ENCODE data around the gene BLACAT1.

GRCh38 chr1:205429762-205430695 is 25.8 kb downstream of the BLACAT1 start:
- TF ChIP-seq CTCF (IDR thresholded peaks at IDR 0.05; ENCODE audit: insufficient read depth, low read length) (no peak), GABPA (IDR thresholded peaks at IDR 0.05; ENCODE audit: low read depth) (no peak), POLR2AphosphoS5 (IDR thresholded peaks at IDR 0.05; ENCODE audit: low read depth) (no peak)
- TF ChIP-seq, protein P1, sequence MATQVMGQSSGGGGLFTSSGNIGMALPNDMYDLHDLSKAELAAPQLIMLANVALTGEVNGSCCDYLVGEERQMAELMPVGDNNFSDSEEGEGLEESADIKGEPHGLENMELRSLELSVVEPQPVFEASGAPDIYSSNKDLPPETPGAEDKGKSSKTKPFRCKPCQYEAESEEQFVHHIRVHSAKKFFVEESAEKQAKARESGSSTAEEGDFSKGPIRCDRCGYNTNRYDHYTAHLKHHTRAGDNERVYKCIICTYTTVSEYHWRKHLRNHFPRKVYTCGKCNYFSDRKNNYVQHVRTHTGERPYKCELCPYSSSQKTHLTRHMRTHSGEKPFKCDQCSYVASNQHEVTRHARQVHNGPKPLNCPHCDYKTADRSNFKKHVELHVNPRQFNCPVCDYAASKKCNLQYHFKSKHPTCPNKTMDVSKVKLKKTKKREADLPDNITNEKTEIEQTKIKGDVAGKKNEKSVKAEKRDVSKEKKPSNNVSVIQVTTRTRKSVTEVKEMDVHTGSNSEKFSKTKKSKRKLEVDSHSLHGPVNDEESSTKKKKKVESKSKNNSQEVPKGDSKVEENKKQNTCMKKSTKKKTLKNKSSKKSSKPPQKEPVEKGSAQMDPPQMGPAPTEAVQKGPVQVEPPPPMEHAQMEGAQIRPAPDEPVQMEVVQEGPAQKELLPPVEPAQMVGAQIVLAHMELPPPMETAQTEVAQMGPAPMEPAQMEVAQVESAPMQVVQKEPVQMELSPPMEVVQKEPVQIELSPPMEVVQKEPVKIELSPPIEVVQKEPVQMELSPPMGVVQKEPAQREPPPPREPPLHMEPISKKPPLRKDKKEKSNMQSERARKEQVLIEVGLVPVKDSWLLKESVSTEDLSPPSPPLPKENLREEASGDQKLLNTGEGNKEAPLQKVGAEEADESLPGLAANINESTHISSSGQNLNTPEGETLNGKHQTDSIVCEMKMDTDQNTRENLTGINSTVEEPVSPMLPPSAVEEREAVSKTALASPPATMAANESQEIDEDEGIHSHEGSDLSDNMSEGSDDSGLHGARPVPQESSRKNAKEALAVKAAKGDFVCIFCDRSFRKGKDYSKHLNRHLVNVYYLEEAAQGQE (IDR thresholded peaks at IDR 0.05; ENCODE audit: insufficient replicate concordance, low read depth), result no peak

All from HL-60 (cell line).